ENCODE data around the gene SAMD10. TPM values are rescaled to one million over a fixed set of nuclear protein-coding genes. Genes with fewer than 3 reads are reported as not detected.

SAMD10 gene
- polyA plus RNA-seq, 4 donors: 3.6 to 7.3 (median 5.2) TPM

- peak; percentile 82 to 91 for DNase-seq
- 1 to 3% (median 2%) methylated on average over 25 to 28 of the region's 28 CpGs for WGBS, 3 donors
- Histone ChIP-seq H3K27me3 (ENCODE audit: control insufficient read depth in 3 of 3, insufficient read depth in 3 of 3, low read length in 3 of 3) (no peaks in the 10 kb centered on the region), H3K4me3 (ENCODE audit: low read depth in 1 of 3, low read length in 3 of 3) (peak overlapping the region in 2 of 3 donors; percentile 49 to 69), H3K27ac (ENCODE audit: low read depth in 1 of 3, low read length in 2 of 3) (peak overlapping the region; percentile 85 to 93 (median 93)), H3K4me1 (ENCODE audit: control insufficient read depth in 3 of 3, insufficient read depth in 2 of 3, low read depth in 1 of 3, low read length in 2 of 3) (peaks cover 3 to 29% (median 9%) of the 10 kb centered on the region in 3 donors), H3K9me3 (ENCODE audit: control insufficient read depth in 2 of 2, insufficient read depth in 1 of 2, low read depth in 1 of 2, low read length in 1 of 2) (no peaks in the 10 kb centered on the region), H3K36me3 (ENCODE audit: control insufficient read depth in 3 of 3, insufficient read depth in 2 of 3, low read depth in 1 of 3, low read length in 3 of 3) (peaks cover 0 to 50% (median 0%) of the 10 kb centered on the region in 3 donors)
- FAIRE-seq: no peak
Measured at GRCh38 chr20:63957004-63957689, 22.3 kb downstream of the SAMD10 start.

DNA sequence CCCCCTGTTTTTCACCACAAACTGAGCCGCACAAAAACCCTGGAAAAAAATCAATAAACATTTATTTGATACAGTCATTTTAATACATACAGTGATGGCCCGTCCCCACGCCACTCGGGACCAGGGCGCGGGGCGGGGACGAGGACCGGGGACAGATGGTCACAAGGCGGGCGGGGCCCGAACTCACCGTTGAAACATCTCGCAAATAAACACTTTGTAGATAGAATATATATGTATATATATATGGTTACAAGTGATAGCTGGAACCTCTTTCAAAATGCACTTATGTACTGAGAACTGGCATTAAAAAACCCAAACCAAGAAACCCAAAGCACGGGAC lies 22.8 kb downstream of the SAMD10 start:
- Histone ChIP-seq H3K9me3 (ENCODE audit: control insufficient read depth in 2 of 2, insufficient read depth in 1 of 2, low read depth in 1 of 2, low read length in 1 of 2) (no peaks in the 10 kb centered on the region), H3K4me1 (ENCODE audit: control insufficient read depth in 3 of 3, insufficient read depth in 2 of 3, low read depth in 1 of 3, low read length in 2 of 3) (peaks cover 3 to 31% (median 11%) of the 10 kb centered on the region in 3 donors), H3K27me3 (ENCODE audit: control insufficient read depth in 3 of 3, insufficient read depth in 3 of 3, low read length in 3 of 3) (no peaks in the 10 kb centered on the region), H3K36me3 (ENCODE audit: control insufficient read depth in 3 of 3, insufficient read depth in 2 of 3, low read depth in 1 of 3, low read length in 3 of 3) (peaks cover 0 to 50% (median 0%) of the 10 kb centered on the region in 3 donors), H3K4me3 (ENCODE audit: low read depth in 1 of 3, low read length in 3 of 3) (peak overlapping the region in 2 of 3 donors; percentile 49 to 69), H3K27ac (ENCODE audit: low read depth in 1 of 3, low read length in 2 of 3) (peak overlapping the region; percentile 85 to 93 (median 93))
- DNase-seq (no peak), FAIRE-seq (no peak)
- 1 to 2% (median 1%) methylated on average over 15 of the region's 15 CpGs for WGBS, 3 donors

DNA sequence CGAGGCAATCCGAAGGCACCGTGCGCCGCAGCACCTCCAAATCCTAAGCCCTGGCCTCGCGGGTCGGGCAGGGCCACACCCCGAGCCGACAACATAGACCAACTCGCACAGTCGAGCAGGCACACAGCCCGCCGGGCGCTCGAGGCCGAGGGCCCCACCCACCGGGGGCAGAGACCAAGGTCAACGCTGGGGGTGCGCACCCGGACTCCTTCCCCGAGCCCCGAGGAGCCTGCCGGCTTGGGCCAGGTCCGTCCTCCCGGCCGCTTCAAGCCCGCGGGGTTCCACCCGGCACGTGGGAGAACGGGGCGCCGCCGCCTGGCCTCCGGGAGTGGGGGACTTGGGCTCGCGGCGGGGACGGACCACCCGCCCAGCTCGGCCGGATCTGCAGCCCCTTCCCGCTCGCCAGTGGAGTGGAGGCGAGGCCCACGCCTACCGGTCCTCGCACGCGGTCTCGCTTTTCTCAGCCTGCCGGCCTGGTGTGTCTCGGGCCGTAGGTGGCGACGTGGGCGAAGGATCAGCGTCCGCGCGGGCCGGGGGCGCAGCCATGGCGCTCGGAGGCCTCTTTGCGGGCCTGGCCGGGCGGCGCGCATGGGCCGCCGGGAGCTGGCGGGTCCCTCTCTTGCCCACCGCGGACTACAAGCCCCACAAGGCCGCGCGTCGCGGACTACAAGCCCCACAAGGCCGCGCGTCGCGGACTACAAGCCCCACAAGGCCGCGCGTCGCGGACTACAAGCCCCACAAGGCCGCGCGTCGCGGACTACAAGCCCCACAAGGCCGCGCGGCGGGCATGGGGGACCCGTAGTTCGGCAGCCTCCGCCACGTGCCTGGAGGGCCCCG lies 23.4 kb downstream of the SAMD10 start, which contains the start of gene UCKL1:
Gene UCKL1 (minus strand): TSS at position 590 of the 837 bp plus-strand sequence. CDS start 44 bp downstream, at position 546.
- no peaks in the 10 kb centered on the region for H3K9me3 ChIP-seq (ENCODE audit: control insufficient read depth in 2 of 2, insufficient read depth in 1 of 2, low read depth in 1 of 2, low read length in 1 of 2)
- peak within 1 kb of the TSS; percentile 85 to 98 (median 93) for H3K27ac ChIP-seq (ENCODE audit: low read depth in 1 of 3, low read length in 2 of 3)
- peaks cover 0 to 49% (median 0%) of the 10 kb centered on the region in 3 donors for H3K36me3 ChIP-seq (ENCODE audit: control insufficient read depth in 3 of 3, insufficient read depth in 2 of 3, low read depth in 1 of 3, low read length in 3 of 3)
- FAIRE-seq (no peak), DNase-seq (peak; percentile 87 to 96)
- 0 to 1% (median 0%) methylated on average over 75 to 105 of the region's 105 CpGs for WGBS, 3 donors
- peak within 1 kb of the TSS; percentile 59 to 92 (median 91) for H3K4me3 ChIP-seq (ENCODE audit: low read depth in 1 of 3, low read length in 3 of 3)
- H3K27me3 ChIP-seq (ENCODE audit: control insufficient read depth in 3 of 3, insufficient read depth in 3 of 3, low read length in 3 of 3): no peaks in the 10 kb centered on the region
- H3K4me1 ChIP-seq (ENCODE audit: control insufficient read depth in 3 of 3, insufficient read depth in 2 of 3, low read depth in 1 of 3, low read length in 2 of 3): peaks cover 5 to 36% (median 13%) of the 10 kb centered on the region in 3 donors

- H3K27me3 ChIP-seq (ENCODE audit: control insufficient read depth in 3 of 3, insufficient read depth in 3 of 3, low read length in 3 of 3): no peaks in the 10 kb centered on the region
- peak overlapping the region; percentile 59 to 92 (median 91) for H3K4me3 ChIP-seq (ENCODE audit: low read depth in 1 of 3, low read length in 3 of 3)
- peaks cover 0 to 54% (median 0%) of the 10 kb centered on the region in 3 donors for H3K36me3 ChIP-seq (ENCODE audit: control insufficient read depth in 3 of 3, insufficient read depth in 2 of 3, low read depth in 1 of 3, low read length in 3 of 3)
- 1 to 4% (median 2%) methylated on average over 16 to 31 of the region's 31 CpGs for WGBS, 3 donors
- peak in 1 of 2 donors; percentile 56 for DNase-seq
- FAIRE-seq: no peak
- no peaks in the 10 kb centered on the region for H3K9me3 ChIP-seq (ENCODE audit: control insufficient read depth in 2 of 2, insufficient read depth in 1 of 2, low read depth in 1 of 2, low read length in 1 of 2)
- peak overlapping the region; percentile 82 to 98 (median 84) for H3K27ac ChIP-seq (ENCODE audit: low read depth in 1 of 3, low read length in 2 of 3)
- peaks cover 8 to 38% (median 18%) of the 10 kb centered on the region in 3 donors for H3K4me1 ChIP-seq (ENCODE audit: control insufficient read depth in 3 of 3, insufficient read depth in 2 of 3, low read depth in 1 of 3, low read length in 2 of 3)
Measured at GRCh38 chr20:63955281-63955826, 24.1 kb downstream of the SAMD10 start.

GRCh38 chr20:63953764-63954429 lies 25.5 kb downstream of the SAMD10 start:
- H3K9me3 ChIP-seq (ENCODE audit: control insufficient read depth in 2 of 2, insufficient read depth in 1 of 2, low read depth in 1 of 2, low read length in 1 of 2): no peaks in the 10 kb centered on the region
- 57 to 66% (median 60%) methylated on average over 12 to 13 of the region's 13 CpGs for WGBS, 3 donors
- H3K4me3 ChIP-seq (ENCODE audit: low read depth in 1 of 3, low read length in 3 of 3): peak overlapping the region in 1 of 3 donors; percentile 92
- H3K36me3 ChIP-seq (ENCODE audit: control insufficient read depth in 3 of 3, insufficient read depth in 2 of 3, low read depth in 1 of 3, low read length in 3 of 3): peaks cover 0 to 56% (median 0%) of the 10 kb centered on the region in 3 donors
- no peak for FAIRE-seq
- no peaks in the 10 kb centered on the region for H3K27me3 ChIP-seq (ENCODE audit: control insufficient read depth in 3 of 3, insufficient read depth in 3 of 3, low read length in 3 of 3)
- H3K27ac ChIP-seq (ENCODE audit: low read depth in 1 of 3, low read length in 2 of 3): peak overlapping the region in 2 of 3 donors; percentile 10 to 98
- DNase-seq: no peak
- peaks cover 13 to 50% (median 23%) of the 10 kb centered on the region in 3 donors for H3K4me1 ChIP-seq (ENCODE audit: control insufficient read depth in 3 of 3, insufficient read depth in 2 of 3, low read depth in 1 of 3, low read length in 2 of 3)

DNA sequence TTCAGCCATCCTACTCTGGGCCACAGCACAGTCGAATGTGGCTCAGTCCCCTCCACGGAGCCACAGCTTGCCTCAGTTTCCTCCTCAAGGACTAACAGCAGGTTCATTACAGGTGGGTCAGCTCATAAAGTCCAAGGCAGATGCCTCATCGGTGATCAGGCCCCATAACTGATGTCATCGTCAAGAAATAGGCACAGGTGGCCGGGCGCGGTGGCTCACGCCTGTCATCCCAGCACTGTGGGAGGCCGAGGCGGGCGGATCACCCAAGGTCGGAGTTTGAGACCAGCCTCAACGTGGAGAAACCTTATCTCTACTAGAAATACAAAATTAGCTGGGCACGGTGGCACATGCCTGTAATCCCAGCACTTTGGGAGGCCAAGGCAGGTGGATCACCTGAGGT lies 26.7 kb downstream of the SAMD10 start:
- H3K9me3 ChIP-seq (ENCODE audit: control insufficient read depth in 2 of 2, insufficient read depth in 1 of 2, low read depth in 1 of 2, low read length in 1 of 2): no peaks in the 10 kb centered on the region
- no peaks in the 10 kb centered on the region for H3K27me3 ChIP-seq (ENCODE audit: control insufficient read depth in 3 of 3, insufficient read depth in 3 of 3, low read length in 3 of 3)
- peaks cover 13 to 50% (median 23%) of the 10 kb centered on the region in 3 donors for H3K4me1 ChIP-seq (ENCODE audit: control insufficient read depth in 3 of 3, insufficient read depth in 2 of 3, low read depth in 1 of 3, low read length in 2 of 3)
- no peak overlapping the region for H3K4me3 ChIP-seq (ENCODE audit: low read depth in 1 of 3, low read length in 3 of 3)
- DNase-seq: peak in 1 of 2 donors; percentile 39
- FAIRE-seq: no peak
- WGBS, 3 donors: 46 to 74% (median 57%) methylated on average over 14 of the region's 14 CpGs
- H3K27ac ChIP-seq (ENCODE audit: low read depth in 1 of 3, low read length in 2 of 3): peak overlapping the region in 2 of 3 donors; percentile 70 to 74
- peaks cover 0 to 53% (median 0%) of the 10 kb centered on the region in 3 donors for H3K36me3 ChIP-seq (ENCODE audit: control insufficient read depth in 3 of 3, insufficient read depth in 2 of 3, low read depth in 1 of 3, low read length in 3 of 3)

GRCh38 chr20:63952210-63952535 lies 27.3 kb downstream of the SAMD10 start:
- DNase-seq (no peak), FAIRE-seq (no peak)
- peak overlapping the region in 2 of 3 donors; percentile 70 to 74 for H3K27ac ChIP-seq (ENCODE audit: low read depth in 1 of 3, low read length in 2 of 3)
- H3K4me1 ChIP-seq (ENCODE audit: control insufficient read depth in 3 of 3, insufficient read depth in 2 of 3, low read depth in 1 of 3, low read length in 2 of 3): peaks cover 13 to 45% (median 23%) of the 10 kb centered on the region in 3 donors
- H3K27me3 ChIP-seq (ENCODE audit: control insufficient read depth in 3 of 3, insufficient read depth in 3 of 3, low read length in 3 of 3): no peaks in the 10 kb centered on the region
- H3K36me3 ChIP-seq (ENCODE audit: control insufficient read depth in 3 of 3, insufficient read depth in 2 of 3, low read depth in 1 of 3, low read length in 3 of 3): peaks cover 0 to 59% (median 0%) of the 10 kb centered on the region in 3 donors
- 66 to 78% (median 68%) methylated on average over 15 of the region's 15 CpGs for WGBS, 3 donors
- H3K9me3 ChIP-seq (ENCODE audit: control insufficient read depth in 2 of 2, insufficient read depth in 1 of 2, low read depth in 1 of 2, low read length in 1 of 2): no peaks in the 10 kb centered on the region
- no peak overlapping the region for H3K4me3 ChIP-seq (ENCODE audit: low read depth in 1 of 3, low read length in 3 of 3)

Measured in small intestine (tissue), 7 donors.